Liver (tissue), 9 donors: ENCODE measurements around the gene DPAGT1. TPM values are rescaled to one million over a fixed set of nuclear protein-coding genes. Genes with fewer than 3 reads are reported as not detected.

Experiments used
- DNase-seq: peaks from one replicate; pipeline ENCODE4 v3.0.0-alpha.2; 2017; ENCODE audit warnings: low spot score
- H3K27ac ChIP-seq, 2 donors: one replicate each; pipeline ENCODE4 v1.7.0; 2013; ENCODE audit warnings: inconsistent platforms in 2 of 2, low read length in 2 of 2, control low read depth in 1 of 2, low read depth in 1 of 2, mild to moderate bottlenecking in 1 of 2
- H3K27me3 ChIP-seq, 4 donors: one replicate each; pipeline versions ENCODE4 v1.6.1 to v1.7.0; 2013; ENCODE audit warnings: low read length in 3 of 4, inconsistent platforms in 1 of 4, mild to moderate bottlenecking in 1 of 4, moderate library complexity in 1 of 4; ENCODE audit not compliant: control insufficient read depth in 4 of 4, insufficient read depth in 4 of 4
- H3K36me3 ChIP-seq, 4 donors: one replicate each; pipeline versions ENCODE4 v1.6.1 to v1.7.0; 2013; ENCODE audit warnings: low read length in 3 of 4, mild to moderate bottlenecking in 3 of 4, low read depth in 1 of 4, moderate library complexity in 1 of 4; ENCODE audit not compliant: control insufficient read depth in 4 of 4, insufficient read depth in 3 of 4
- H3K4me1 ChIP-seq, 4 donors: one replicate each; pipeline versions ENCODE4 v1.6.1 to v1.7.0; 2013; ENCODE audit warnings: low read length in 3 of 4, mild to moderate bottlenecking in 3 of 4, moderate library complexity in 1 of 4; ENCODE audit not compliant: control insufficient read depth in 4 of 4, insufficient read depth in 4 of 4
- H3K4me3 ChIP-seq, 3 donors: one replicate each; pipeline versions ENCODE4 v1.6.1 to v1.7.0; 2013; ENCODE audit warnings: low read length in 3 of 3, control low read depth in 1 of 3, low read depth in 1 of 3, mild to moderate bottlenecking in 1 of 3
- H3K9ac ChIP-seq, 2 donors: one replicate each; pipeline ENCODE4 v1.7.0; 2013; ENCODE audit warnings: low read length in 2 of 2, mild to moderate bottlenecking in 2 of 2, moderate library complexity in 2 of 2, control low read depth in 1 of 2, low read depth in 1 of 2
- H3K9me3 ChIP-seq, 4 donors: one replicate each; pipeline versions ENCODE4 v1.6.1 to v1.7.0; 2013; ENCODE audit warnings: low read length in 3 of 4; ENCODE audit not compliant: control insufficient read depth in 4 of 4
- EGR1 ChIP-seq, 2 donors: IDR thresholded peaks; 2 replicates each; pipeline ENCODE4 v1.6.1; 2016 to 2018; ENCODE audit warnings: antibody characterized with exemption in 2 of 2, low read depth in 2 of 2
- FOXA1 ChIP-seq: IDR thresholded peaks from 2 replicates; pipeline ENCODE4 v1.6.1; 2016; ENCODE audit warnings: antibody characterized with exemption
- FOXA2 ChIP-seq: IDR thresholded peaks from 2 replicates; pipeline ENCODE4 v1.6.1; 2016; ENCODE audit warnings: antibody characterized with exemption
- GABPA ChIP-seq, 2 donors: IDR thresholded peaks in 1 of 2; conservative IDR thresholded peaks in 1 of 2; 2 replicates each; pipeline ENCODE4 v1.6.1; 2016; ENCODE audit warnings: antibody characterized with exemption in 2 of 2, mild to moderate bottlenecking in 1 of 2, moderate library complexity in 1 of 2
- HNF4A ChIP-seq, 2 donors: conservative IDR thresholded peaks; 2 replicates each; pipeline ENCODE4 v1.6.1; 2016; ENCODE audit warnings: antibody characterized with exemption in 2 of 2, mild to moderate bottlenecking in 2 of 2
- JUND ChIP-seq, 2 donors: IDR thresholded peaks; 2 replicates each; pipeline ENCODE4 v1.6.1; 2016; ENCODE audit warnings: antibody characterized with exemption in 2 of 2
- MAX ChIP-seq: IDR thresholded peaks from 2 replicates; pipeline ENCODE4 v1.6.1; 2016; ENCODE audit warnings: antibody characterized with exemption
- NR2F2 ChIP-seq: IDR thresholded peaks from 2 replicates; pipeline ENCODE4 v1.6.1; 2016; ENCODE audit warnings: antibody characterized with exemption
- RAD21 ChIP-seq, 2 donors: IDR thresholded peaks; 2 replicates each; pipeline ENCODE4 v1.6.1; 2016; ENCODE audit warnings: antibody characterized with exemption in 2 of 2, mild to moderate bottlenecking in 2 of 2
- RXRA ChIP-seq, 2 donors: IDR thresholded peaks; 2 replicates each; pipeline ENCODE4 v1.6.1; 2017 to 2018; ENCODE audit warnings: antibody characterized with exemption in 2 of 2, mild to moderate bottlenecking in 1 of 2
- SP1 ChIP-seq: IDR thresholded peaks from 2 replicates; pipeline ENCODE4 v1.6.1; 2018; ENCODE audit warnings: antibody characterized with exemption, mild to moderate bottlenecking
- TAF1 ChIP-seq: conservative IDR thresholded peaks from 2 replicates; pipeline ENCODE4 v1.6.1; 2016; ENCODE audit warnings: antibody characterized with exemption, mild to moderate bottlenecking
- YY1 ChIP-seq: IDR thresholded peaks from 2 replicates; pipeline ENCODE4 v1.6.1; 2016; ENCODE audit warnings: antibody characterized with exemption, mild to moderate bottlenecking
- WGBS: extraction: QIAGEN DNeasy Blood & Tissue Kit; methylation state at CpG from one replicate; pipeline ENCODE4 v1.1.7; 2013; 5-methylcytosine and 5-hydroxymethylcytosine counted together
- polyA plus RNA-seq, 2 donors: library from polyadenylated mRNA; stranded (reverse) in 1 of 2; unstranded in 1 of 2; fragments of 200-250 nt in 1 of 2; fragments of >200 nt in 1 of 2; fragmentation: Nextera tagmentation in 1 of 2; extraction: Ambion mirVana in 1 of 2; gene quantifications; one replicate each; pipeline versions ENCODE4 v1.2.1 to v1.2.3, GENCODE V29; 2013 to 2015
- total RNA-seq, 2 donors: library from RNA; depleted of rRNA; stranded (reverse); fragments of >200 nt; gene quantifications; one replicate each; pipeline ENCODE4 v1.2.3, GENCODE V29; 2014
- TF ChIP-seq, protein P1 (sequence below): IDR thresholded peaks from 2 replicates; pipeline ENCODE4 v1.6.1; 2016; ENCODE audit warnings: antibody characterized with exemption
- TF ChIP-seq, protein P2 (sequence below): fragments of 150-350 bp; IDR thresholded peaks from 2 replicates; pipeline ENCODE4 v1.5.1; 2017; ENCODE audit warnings: improper control_type of control experiment, low read depth, low read length; ENCODE audit not compliant: missing input control
- TF ChIP-seq, protein P3 (sequence below): IDR thresholded peaks from 2 replicates; pipeline ENCODE4 v1.6.1; 2016; ENCODE audit warnings: antibody characterized with exemption
- TF ChIP-seq, protein P4 (sequence below): IDR thresholded peaks from 2 replicates; pipeline ENCODE4 v1.6.1; 2016; ENCODE audit warnings: antibody characterized with exemption, mild to moderate bottlenecking
- donor health status: healthy.
- donor health status: healthy.
- donor health status: healthy.
- donor health status: healthy.
- donor health status: healthy.

Gene DPAGT1
- total and polyA plus RNA-seq, 4 donors = 12.8 to 48.0 (median 37.4) TPM

GRCh38 chr11:119052163-119052814 lies 49.4 kb downstream of the DPAGT1 start:
- Histone ChIP-seq H3K27ac (no peak overlapping the region), H3K27me3 (no peaks in the 10 kb centered on the region), H3K4me1 (peaks cover 0 to 13% (median 10%) of the 10 kb centered on the region in 4 donors), H3K9ac (no peak overlapping the region), H3K9me3 (no peaks in the 10 kb centered on the region), H3K4me3 (no peak overlapping the region), H3K36me3 (peaks cover 36 to 78% (median 60%) of the 10 kb centered on the region in 4 donors)
- DNase-seq = no peak
- WGBS = 96% methylated on average over 23 of the region's 23 CpGs
- TF ChIP-seq FOXA2 (no peak), FOXA1 (no peak), TAF1 (no peak), RAD21 (IDR thresholded peaks at IDR 0.05) (no peak), YY1 (no peak), MAX (no peak), HNF4A (conservative IDR thresholded peaks at IDR 0.05) (no peak), SP1 (no peak), RXRA (IDR thresholded peaks at IDR 0.05) (no peak), EGR1 (IDR thresholded peaks at IDR 0.05; ENCODE audit: low read depth in 2 of 2) (no peak), JUND (IDR thresholded peaks at IDR 0.05) (no peak), NR2F2 (no peak)
- TF ChIP-seq, protein P1, sequence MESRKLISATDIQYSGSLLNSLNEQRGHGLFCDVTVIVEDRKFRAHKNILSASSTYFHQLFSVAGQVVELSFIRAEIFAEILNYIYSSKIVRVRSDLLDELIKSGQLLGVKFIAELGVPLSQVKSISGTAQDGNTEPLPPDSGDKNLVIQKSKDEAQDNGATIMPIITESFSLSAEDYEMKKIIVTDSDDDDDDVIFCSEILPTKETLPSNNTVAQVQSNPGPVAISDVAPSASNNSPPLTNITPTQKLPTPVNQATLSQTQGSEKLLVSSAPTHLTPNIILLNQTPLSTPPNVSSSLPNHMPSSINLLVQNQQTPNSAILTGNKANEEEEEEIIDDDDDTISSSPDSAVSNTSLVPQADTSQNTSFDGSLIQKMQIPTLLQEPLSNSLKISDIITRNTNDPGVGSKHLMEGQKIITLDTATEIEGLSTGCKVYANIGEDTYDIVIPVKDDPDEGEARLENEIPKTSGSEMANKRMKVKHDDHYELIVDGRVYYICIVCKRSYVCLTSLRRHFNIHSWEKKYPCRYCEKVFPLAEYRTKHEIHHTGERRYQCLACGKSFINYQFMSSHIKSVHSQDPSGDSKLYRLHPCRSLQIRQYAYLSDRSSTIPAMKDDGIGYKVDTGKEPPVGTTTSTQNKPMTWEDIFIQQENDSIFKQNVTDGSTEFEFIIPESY = no peak
- TF ChIP-seq, protein P2, sequence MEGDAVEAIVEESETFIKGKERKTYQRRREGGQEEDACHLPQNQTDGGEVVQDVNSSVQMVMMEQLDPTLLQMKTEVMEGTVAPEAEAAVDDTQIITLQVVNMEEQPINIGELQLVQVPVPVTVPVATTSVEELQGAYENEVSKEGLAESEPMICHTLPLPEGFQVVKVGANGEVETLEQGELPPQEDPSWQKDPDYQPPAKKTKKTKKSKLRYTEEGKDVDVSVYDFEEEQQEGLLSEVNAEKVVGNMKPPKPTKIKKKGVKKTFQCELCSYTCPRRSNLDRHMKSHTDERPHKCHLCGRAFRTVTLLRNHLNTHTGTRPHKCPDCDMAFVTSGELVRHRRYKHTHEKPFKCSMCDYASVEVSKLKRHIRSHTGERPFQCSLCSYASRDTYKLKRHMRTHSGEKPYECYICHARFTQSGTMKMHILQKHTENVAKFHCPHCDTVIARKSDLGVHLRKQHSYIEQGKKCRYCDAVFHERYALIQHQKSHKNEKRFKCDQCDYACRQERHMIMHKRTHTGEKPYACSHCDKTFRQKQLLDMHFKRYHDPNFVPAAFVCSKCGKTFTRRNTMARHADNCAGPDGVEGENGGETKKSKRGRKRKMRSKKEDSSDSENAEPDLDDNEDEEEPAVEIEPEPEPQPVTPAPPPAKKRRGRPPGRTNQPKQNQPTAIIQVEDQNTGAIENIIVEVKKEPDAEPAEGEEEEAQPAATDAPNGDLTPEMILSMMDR = no peak

GRCh38 chr11:119051440-119052162 lies 50.1 kb downstream of the DPAGT1 start:
- H3K9me3 ChIP-seq = no peaks in the 10 kb centered on the region
- no peak overlapping the region for H3K4me3 ChIP-seq
- no peak overlapping the region for H3K9ac ChIP-seq
- no peak overlapping the region for H3K27ac ChIP-seq
- H3K4me1 ChIP-seq = peaks cover 0 to 13% (median 10%) of the 10 kb centered on the region in 4 donors
- H3K36me3 ChIP-seq = peaks cover 38 to 83% (median 64%) of the 10 kb centered on the region in 4 donors
- no peaks in the 10 kb centered on the region for H3K27me3 ChIP-seq
- no peak for DNase-seq
- 87% methylated on average over 17 of the region's 17 CpGs for WGBS
- TF ChIP-seq, protein P3, sequence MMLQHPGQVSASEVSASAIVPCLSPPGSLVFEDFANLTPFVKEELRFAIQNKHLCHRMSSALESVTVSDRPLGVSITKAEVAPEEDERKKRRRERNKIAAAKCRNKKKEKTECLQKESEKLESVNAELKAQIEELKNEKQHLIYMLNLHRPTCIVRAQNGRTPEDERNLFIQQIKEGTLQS = no peak
- TF ChIP-seq YY1 = no peak
- TF ChIP-seq GABPA (IDR thresholded peaks at IDR 0.05 in 1 of 2, conservative IDR thresholded peaks at IDR 0.05 in 1 of 2) = no peak
- no peak for TF ChIP-seq SP1
- no peak for TF ChIP-seq HNF4A (conservative IDR thresholded peaks at IDR 0.05)
- TF ChIP-seq, protein P1 = no peak
- TF ChIP-seq, protein P2 = no peak
- TF ChIP-seq, protein P4, sequence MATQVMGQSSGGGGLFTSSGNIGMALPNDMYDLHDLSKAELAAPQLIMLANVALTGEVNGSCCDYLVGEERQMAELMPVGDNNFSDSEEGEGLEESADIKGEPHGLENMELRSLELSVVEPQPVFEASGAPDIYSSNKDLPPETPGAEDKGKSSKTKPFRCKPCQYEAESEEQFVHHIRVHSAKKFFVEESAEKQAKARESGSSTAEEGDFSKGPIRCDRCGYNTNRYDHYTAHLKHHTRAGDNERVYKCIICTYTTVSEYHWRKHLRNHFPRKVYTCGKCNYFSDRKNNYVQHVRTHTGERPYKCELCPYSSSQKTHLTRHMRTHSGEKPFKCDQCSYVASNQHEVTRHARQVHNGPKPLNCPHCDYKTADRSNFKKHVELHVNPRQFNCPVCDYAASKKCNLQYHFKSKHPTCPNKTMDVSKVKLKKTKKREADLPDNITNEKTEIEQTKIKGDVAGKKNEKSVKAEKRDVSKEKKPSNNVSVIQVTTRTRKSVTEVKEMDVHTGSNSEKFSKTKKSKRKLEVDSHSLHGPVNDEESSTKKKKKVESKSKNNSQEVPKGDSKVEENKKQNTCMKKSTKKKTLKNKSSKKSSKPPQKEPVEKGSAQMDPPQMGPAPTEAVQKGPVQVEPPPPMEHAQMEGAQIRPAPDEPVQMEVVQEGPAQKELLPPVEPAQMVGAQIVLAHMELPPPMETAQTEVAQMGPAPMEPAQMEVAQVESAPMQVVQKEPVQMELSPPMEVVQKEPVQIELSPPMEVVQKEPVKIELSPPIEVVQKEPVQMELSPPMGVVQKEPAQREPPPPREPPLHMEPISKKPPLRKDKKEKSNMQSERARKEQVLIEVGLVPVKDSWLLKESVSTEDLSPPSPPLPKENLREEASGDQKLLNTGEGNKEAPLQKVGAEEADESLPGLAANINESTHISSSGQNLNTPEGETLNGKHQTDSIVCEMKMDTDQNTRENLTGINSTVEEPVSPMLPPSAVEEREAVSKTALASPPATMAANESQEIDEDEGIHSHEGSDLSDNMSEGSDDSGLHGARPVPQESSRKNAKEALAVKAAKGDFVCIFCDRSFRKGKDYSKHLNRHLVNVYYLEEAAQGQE = no peak
- no peak for TF ChIP-seq EGR1 (IDR thresholded peaks at IDR 0.05; ENCODE audit: low read depth in 2 of 2)
- TF ChIP-seq JUND (IDR thresholded peaks at IDR 0.05) = no peak
- no peak for TF ChIP-seq MAX
